NT2/D1 (cell line): ENCODE data around the gene UQCC5.

Source experiments
- SUZ12 ChIP-seq: IDR thresholded peaks from 2 replicates; pipeline ENCODE4 v1.6.1; 2011; ENCODE audit not compliant: insufficient read length, insufficient read depth; ENCODE audit errors: extremely low read depth
- YY1 ChIP-seq: IDR thresholded peaks from 2 replicates; pipeline ENCODE4 v1.6.1; 2011; ENCODE audit not compliant: insufficient read length, insufficient read depth
- ZNF274 ChIP-seq: IDR thresholded peaks from 2 replicates; pipeline ENCODE4 v1.6.1; 2011; ENCODE audit warnings: mild to moderate bottlenecking, low read depth, low read length

GRCh38 chr3:52536369-52537164 is at the start of gene UQCC5:
- TF ChIP-seq YY1 (no peak), ZNF274 (no peak), SUZ12 (no peak)
